Activated CD8-positive, alpha-beta memory T cell treated with anti-CD3 and anti-CD28 coated beads, Interleukin-2, amount 50 U/mL, for 4 hours (primary cell): Measurements from ENCODE around the gene GAN.

Source experiments
- DNase-seq: peaks from one replicate; pipeline ENCODE4 v3.0.0-alpha.2; 2020

Gene GAN

GRCh38 chr16:81358860-81359259 lies 44.1 kb downstream of the GAN start:
- DNase-seq, result no peak

DNA sequence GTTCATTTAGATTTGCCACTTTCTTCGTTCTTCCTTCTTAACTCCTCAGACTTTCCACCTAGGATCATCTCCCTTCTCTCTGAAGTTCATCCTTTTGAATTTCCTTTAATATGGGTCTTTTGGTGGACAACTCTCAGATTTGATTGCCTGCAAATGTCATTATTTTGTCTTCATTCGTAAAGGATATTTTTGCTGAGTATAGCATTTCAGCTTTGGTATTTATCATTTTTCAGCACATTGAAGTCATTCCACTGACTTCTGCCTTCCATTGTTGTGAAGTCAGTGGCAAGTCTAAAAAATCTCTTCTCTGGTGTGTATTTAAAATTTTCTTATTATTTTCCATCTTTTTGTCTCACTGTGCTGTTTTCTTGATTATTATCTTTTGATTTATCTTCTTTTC lies 45.4 kb downstream of the GAN start:
- DNase-seq, result no peak

GRCh38 chr16:81365731-81366130 lies 51.0 kb downstream of the GAN start:
- no peak for DNase-seq

DNA sequence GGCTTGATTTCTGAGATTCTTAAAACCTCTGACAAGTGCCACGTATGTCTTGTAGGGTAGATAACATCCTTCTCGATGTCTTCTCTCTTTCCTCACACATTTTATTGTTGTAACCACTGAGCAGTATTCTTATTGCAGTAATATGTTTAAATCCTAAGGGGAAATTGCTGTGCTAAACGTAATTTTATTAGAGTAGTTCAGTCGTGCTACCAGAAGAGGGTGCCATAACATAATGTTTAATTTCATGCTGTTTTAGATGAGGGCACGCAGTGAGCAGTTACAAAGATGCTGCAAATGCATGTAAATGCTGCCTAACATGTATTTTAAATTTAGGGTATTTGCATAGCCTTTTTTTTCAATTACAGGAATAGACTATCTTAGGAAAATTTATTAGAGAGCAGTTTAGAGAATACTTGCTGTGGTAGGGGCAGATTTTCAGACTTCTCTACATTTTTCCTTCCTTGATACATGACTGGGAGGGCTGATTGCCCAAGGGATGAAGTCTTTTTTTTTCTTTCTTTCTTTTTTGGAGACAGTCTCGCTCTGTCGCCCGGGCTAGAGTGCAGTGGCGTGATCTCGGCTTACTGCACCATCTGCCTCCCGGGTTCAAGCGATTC lies 51.7 kb downstream of the GAN start:
- DNase-seq, result no peak

GRCh38 chr16:81367821-81368220 lies 53.1 kb downstream of the GAN start:
- no peak for DNase-seq

GRCh38 chr16:81369888-81370504 lies 55.2 kb downstream of the GAN start:
- DNase-seq, result no peak

DNA sequence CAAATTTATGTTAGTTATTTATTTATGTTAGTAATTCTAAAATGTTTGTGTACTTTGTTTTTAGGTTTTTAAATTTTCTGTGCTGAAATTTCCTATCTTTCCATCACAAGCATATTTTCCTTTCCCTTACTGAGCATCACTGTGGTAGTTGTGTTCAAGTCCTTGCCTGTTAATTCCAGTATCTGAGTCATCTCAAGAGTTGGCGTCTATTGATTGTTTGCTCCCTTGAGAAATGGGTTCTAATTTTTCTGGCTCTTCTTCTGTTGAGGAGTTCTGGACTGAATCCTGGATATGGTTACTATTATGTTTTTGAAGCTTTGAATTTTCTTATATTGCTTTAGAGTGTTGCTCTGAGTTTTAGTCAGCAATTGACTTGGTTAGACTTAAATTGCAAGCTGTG lies 56.3 kb downstream of the GAN start:
- DNase-seq, result no peak

- DNase-seq, result no peak
These were observed 59.8 kb downstream of the GAN start for GRCh38 chr16:81374550-81374949.

- peak; percentile 34 for DNase-seq
These were observed 62.1 kb downstream of the GAN start for GRCh38 chr16:81376880-81377279.

DNA sequence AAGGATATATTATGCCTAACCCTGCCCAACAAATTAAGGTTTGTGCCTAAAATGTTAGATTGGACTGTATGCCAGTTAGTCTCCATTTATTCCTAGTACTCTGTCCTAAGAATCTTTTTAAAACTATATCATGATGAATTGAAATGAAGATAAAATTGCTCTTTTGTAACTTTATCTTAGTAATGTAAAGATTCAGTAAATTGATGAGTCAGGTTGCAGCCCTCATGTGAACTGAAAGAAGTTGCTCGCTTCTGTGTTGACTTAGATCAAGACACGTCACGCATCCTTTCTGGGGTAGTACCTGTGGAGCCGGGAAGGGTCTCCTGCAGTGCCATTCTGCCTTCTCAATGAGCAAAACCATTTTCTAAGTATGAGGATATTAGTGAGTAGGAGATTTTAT lies 63.3 kb downstream of the GAN start:
- no peak for DNase-seq

- DNase-seq, result no peak
These were observed 66.2 kb downstream of the GAN start for GRCh38 chr16:81380932-81381331.

- no peak for DNase-seq
These were observed 69.2 kb downstream of the GAN start for GRCh38 chr16:81384006-81384405.

DNA sequence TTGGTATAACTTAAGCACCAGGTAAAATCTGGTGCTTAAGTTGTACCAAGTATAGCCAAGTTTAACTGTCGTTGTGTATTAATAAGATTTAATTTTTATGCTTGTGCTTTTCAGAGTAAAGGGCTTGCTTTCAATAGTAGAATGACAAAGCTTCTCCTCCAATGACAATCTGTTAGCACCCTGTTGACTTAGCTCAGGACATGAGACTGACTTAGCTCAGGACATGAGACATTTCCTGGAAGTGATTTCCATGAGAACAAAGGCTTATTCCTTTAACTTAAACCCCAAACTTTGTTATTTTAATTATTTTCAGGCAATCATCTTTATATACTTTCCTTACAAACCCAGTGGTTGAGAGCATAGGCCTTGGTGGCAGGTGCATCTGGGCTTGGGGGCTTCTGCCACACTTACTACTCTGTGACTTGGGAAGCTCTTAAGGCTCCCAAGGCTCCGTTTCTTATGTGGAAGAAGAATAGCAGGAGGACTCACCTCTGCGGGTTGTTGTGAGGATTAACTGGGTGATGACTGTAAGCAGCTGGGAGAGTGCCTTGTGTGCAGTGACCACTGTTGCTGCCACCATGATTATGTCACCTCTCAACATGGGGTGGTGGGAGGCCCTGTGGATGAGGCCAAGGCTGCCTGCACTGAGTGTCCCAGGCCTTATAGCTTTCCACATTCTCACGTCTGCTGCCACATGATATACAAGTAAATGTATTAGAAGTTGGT lies 70.4 kb downstream of the GAN start:
- DNase-seq, result no peak

DNA sequence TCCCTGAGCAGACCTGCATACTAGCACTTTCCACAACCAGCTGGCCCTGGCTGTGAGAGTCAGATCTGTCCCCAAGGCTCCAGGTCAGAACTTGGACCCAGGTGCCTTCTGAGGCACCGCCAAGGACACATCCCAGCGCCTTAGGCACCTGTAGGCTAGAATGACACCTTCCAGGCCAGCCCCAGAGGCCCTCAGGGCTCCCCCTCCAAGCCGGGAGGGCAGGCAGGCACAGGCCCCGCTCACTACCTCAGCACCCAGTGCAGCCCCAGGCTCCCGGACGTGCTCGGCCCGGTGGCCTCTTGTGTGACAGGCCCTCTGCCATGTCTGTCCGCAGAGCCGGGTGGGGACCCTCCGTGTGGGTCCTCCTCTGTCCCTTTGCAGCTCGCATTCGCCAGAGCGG lies 73.6 kb downstream of the GAN start:
- no peak for DNase-seq

- DNase-seq, result no peak
These were observed 76.1 kb downstream of the GAN start for GRCh38 chr16:81390840-81391239.

- DNase-seq, result no peak
These were observed 77.2 kb downstream of the GAN start for GRCh38 chr16:81392011-81392410.

GRCh38 chr16:81394416-81394815 lies 79.7 kb downstream of the GAN start:
- no peak for DNase-seq

DNA sequence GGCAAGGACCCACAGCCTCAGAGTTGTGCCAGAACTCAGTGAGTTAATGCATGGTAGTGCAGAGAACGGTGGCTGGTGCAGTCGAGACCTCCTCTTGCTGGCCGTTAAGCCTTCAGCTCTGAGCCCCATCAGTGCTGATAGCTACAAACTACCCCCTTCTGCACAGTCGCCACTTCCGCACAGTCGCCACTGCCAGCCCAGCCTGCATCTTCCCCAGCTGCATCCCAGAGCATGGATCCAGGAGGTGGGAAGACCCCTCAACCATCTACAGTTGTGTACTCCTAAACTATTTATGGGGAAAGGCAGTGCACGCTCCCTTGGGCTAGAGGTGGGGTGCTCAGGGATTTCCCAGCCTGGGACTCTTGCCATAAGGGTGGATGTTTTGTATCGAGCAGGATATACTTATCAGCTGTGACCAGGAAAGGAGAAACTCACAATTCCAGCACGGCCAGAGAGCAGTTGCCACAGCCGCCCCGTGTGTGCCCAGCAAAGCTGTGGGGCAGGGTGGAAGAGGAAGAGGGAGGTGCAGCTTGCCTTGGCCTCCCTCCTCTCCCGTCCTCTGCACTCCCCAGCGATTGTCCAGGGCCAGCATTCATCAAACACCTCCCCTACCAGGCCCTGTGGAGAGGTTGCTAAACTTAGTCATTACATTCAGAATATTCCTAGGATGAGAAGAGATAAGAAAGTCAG lies 80.3 kb downstream of the GAN start:
- DNase-seq, result no peak

GRCh38 chr16:81397058-81397878 lies 82.5 kb downstream of the GAN start:
- DNase-seq, result no peak

- DNase-seq, result no peak
These were observed 83.2 kb downstream of the GAN start for GRCh38 chr16:81397879-81398520.

GRCh38 chr16:81399909-81400308 lies 85.1 kb downstream of the GAN start:
- DNase-seq, result no peak
